AG09319 (cell line): ENCODE measurements around the gene INA.

Experiments used
- DNase-seq: peaks from one replicate; pipeline ENCODE4 v3.0.0-alpha.2; 2010; ENCODE audit warnings: low read depth; ENCODE audit errors: extremely low read depth
- TF ChIP-seq, protein P1 (sequence below): IDR thresholded peaks from 2 replicates; pipeline ENCODE4 v1.5.1; 2011; ENCODE audit warnings: low read depth, mild to moderate bottlenecking, inconsistent platforms, low read length, moderate library complexity

The INA gene

DNA sequence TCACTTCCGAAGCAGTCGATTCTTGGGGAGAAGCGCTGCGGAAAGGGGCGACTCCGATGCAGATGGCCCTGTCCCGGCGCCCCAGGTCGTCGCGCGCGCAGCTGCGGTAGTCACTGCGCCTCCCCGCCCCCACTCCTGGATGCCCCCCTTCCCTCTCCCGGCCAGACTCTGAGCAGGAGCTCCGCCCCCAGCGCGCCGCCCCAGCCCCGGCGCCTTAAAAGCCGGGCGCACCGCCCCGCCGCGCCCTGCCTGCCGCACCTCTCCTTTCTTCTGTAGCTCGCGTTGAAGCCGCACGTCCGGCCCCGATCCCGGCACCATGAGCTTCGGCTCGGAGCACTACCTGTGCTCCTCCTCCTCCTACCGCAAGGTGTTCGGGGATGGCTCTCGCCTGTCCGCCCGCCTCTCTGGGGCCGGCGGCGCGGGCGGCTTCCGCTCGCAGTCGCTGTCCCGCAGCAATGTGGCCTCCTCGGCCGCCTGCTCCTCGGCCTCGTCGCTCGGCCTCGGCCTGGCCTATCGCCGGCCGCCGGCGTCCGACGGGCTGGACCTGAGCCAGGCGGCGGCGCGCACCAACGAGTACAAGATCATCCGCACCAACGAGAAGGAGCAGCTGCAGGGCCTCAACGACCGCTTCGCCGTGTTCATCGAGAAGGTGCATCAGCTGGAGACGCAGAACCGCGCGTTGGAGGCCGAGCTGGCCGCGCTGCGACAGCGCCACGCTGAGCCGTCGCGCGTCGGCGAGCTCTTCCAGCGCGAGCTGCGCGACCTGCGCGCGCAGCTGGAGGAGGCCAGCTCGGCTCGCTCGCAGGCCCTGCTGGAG, at the start of gene INA:
Gene INA (plus strand): TSS at position 243 of the 817 bp plus-strand sequence. CDS start 74 bp downstream, at position 317.
- DNase-seq = no peak
- TF ChIP-seq, protein P1, sequence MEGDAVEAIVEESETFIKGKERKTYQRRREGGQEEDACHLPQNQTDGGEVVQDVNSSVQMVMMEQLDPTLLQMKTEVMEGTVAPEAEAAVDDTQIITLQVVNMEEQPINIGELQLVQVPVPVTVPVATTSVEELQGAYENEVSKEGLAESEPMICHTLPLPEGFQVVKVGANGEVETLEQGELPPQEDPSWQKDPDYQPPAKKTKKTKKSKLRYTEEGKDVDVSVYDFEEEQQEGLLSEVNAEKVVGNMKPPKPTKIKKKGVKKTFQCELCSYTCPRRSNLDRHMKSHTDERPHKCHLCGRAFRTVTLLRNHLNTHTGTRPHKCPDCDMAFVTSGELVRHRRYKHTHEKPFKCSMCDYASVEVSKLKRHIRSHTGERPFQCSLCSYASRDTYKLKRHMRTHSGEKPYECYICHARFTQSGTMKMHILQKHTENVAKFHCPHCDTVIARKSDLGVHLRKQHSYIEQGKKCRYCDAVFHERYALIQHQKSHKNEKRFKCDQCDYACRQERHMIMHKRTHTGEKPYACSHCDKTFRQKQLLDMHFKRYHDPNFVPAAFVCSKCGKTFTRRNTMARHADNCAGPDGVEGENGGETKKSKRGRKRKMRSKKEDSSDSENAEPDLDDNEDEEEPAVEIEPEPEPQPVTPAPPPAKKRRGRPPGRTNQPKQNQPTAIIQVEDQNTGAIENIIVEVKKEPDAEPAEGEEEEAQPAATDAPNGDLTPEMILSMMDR = no peak

DNA sequence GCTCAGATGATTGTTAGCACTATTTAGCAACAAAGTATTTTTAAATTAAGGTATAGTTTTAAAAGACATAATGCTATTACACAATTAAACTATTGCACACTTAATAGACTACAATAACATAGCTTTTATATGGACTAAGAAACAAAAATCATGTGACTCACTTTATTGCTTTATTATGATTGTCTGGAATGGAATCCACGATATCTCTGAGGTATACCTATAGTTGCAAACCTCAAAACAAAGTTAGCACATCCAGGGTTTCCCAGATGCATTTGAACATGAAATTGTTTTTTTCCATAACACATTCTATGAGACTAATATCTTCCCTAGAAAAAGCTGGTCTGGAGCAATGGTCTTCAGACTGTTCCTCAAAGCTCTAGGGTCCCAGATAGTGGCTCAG, 49.5 kb upstream of the INA start:
- TF ChIP-seq, protein P1 = no peak
- DNase-seq = no peak

DNA sequence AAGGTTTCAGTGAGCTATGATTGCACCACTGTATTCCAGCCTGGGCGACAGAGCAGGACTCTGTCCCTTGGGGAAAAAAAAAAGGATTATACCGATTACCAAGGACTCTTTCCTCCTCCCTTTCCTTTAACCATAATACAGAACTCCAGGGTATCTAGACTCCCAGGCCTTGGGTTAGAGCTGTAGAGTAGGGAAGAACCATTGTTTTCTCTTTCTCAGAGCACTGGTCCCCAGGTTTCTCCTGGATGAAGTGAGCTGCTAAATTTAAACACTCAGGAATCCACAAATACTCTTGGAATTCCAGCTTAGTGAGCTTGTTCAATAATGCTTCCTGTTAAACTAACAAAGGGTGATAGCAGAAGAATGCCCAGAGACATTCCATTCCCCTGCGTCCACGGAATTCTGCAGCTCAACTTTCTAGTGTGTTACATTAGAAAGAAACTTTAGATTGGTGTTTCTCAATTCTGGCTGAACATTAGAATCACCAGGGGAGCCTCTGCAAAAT, 45.8 kb upstream of the INA start:
- DNase-seq = peak; percentile 84
- TF ChIP-seq, protein P1 = no peak

DNA sequence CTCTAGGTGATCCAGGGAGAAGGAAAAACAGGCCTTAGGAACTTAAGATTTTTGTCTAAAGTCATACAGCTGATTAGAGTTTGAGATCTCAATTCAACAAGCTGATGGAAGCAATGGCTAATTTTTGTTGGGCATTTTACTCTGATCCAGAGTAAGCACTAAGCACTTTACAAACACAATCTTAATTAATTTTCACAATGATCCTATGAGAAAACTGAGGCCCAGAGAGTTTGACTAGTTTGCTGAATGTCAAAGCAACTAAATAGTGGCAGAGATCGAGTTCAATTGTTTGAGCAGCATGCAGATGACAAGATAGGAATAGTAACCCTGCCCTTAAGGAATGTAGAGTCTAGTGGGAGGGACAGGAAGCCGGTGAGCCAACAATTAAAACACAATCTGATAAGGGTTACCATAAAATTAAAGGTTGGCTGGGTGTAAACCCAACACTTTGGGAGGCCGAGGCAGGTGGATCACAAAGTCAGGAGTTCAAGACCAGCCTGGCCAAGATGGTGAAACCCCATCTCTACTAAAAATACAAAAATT, 44.7 kb upstream of the INA start:
- no peak for DNase-seq

DNA sequence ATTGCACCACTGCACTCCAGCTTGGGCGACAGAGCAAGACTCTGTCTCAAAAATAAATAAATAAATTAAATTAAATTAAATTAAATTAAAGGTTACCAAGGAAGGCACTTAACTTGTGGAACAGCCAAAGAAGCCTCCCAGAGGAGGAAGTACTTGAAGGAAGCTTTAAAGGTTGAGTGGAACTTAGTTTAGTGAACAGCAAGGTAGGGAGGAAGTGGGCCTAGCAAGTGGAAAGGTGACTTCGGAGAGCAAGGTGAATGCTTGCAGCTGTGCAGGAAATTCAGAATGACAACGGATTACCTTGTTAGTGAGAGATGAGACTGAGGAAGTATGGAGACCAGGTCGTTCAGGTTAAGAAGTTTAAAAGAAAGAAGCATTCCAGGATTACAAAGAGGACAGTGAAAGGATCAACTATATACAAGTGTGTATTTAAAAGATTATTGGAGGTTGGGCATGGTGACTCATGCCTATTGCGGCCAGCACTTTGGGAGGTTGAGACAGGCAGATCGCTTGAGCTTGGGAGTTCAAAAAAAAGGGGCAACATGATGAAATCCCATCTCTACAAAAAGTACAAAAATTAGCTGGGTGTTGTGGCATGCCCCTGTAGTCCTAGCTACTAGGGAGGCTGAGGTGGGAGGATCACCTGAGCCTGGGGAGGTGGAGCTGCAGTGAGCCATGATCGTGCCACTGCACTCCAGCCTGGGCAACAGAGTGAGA, 44.0 kb upstream of the INA start:
- TF ChIP-seq, protein P1 = no peak
- DNase-seq = no peak

More for the DNA sequence above, 44.7 kb upstream of the INA start:
- TF ChIP-seq, protein P1 = no peak

DNA sequence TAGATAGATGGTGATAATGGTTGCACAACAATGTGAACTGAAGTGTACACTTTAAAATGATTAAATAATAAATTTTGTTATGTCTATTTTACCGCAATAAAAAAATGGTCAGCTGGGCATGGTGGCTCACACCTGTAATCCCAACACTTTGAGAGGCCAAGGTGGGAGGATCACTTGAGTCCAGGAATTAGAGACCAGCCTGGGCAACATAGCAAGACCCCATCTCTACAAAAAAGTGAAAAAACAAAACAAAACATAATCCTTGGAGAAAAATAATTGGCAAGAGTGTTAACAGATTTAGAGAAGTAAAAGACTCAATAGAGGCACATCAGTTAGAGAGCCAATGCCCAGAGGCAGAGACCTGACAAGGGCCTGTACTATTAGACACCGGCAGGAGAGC, 41.2 kb upstream of the INA start:
- no peak for DNase-seq
- TF ChIP-seq, protein P1 = no peak
